Caki2 (cell line): ENCODE data around the gene COLEC12. TPM values are rescaled to one million over a fixed set of nuclear protein-coding genes. Genes with fewer than 3 reads are reported as not detected.

ENCODE experiments used
- DNase-seq: peaks from one replicate; pipeline ENCODE4 v3.0.0-alpha.2; 2015; ENCODE audit warnings: low read depth
- in situ Hi-C: cut with HindIII; loops from 2 replicates; pipeline ENCODE4 v1.10.0; 2016; ENCODE audit warnings: low sequenced_read_pairs, low pct_unique_long_range_greater_than_20kb, mixed read lengths
- total RNA-seq: library from RNA; depleted of rRNA; stranded (reverse); fragments of >200 nt; shearing (Covaris generic); gene quantifications from 2 replicates; pipeline ENCODE4 v1.2.3, GENCODE V29; 2014; ENCODE audit warnings: low replicate concordance

Gene COLEC12
- total RNA-seq, 1 experiment from 2014 or later = 0.57 TPM

- DNase-seq = no peak
- in situ Hi-C loops = no loop called here
These were observed 15.6 kb downstream of the COLEC12 start for GRCh38 chr18:484749-485464.

GRCh38 chr18:478681-479080, 21.8 kb downstream of the COLEC12 start:
- no peak for DNase-seq
- in situ Hi-C loops = no loop called here

GRCh38 chr18:477565-477964, 22.9 kb downstream of the COLEC12 start:
- no peak for DNase-seq
- in situ Hi-C loops = no loop called here

GRCh38 chr18:476251-476664, 24.2 kb downstream of the COLEC12 start:
- no peak for DNase-seq
- in situ Hi-C loops = no loop called here

GRCh38 chr18:475202-476031, 25.1 kb downstream of the COLEC12 start:
- in situ Hi-C loops = no loop called here

GRCh38 chr18:474416-474815, 26.1 kb downstream of the COLEC12 start:
- in situ Hi-C loops = no loop called here
- no peak for DNase-seq

More at GRCh38 chr18:475202-476031, 25.1 kb downstream of the COLEC12 start:
- DNase-seq = peak; percentile 22

- in situ Hi-C loops = no loop called here
- no peak for DNase-seq
These were observed 26.7 kb downstream of the COLEC12 start for GRCh38 chr18:473802-474201.

- in situ Hi-C loops = no loop called here
- DNase-seq = no peak
These were observed 28.8 kb downstream of the COLEC12 start for GRCh38 chr18:471716-472115.

- DNase-seq = no peak
- in situ Hi-C loops = no loop called here
These were observed 29.6 kb downstream of the COLEC12 start for GRCh38 chr18:470661-471501.

- peak; percentile 35 for DNase-seq
- in situ Hi-C loops = no loop called here
These were observed 31.3 kb downstream of the COLEC12 start for GRCh38 chr18:468955-469790.

- in situ Hi-C loops = no loop called here
- no peak for DNase-seq
These were observed 36.5 kb downstream of the COLEC12 start for GRCh38 chr18:463827-464541.

- no peak for DNase-seq
- in situ Hi-C loops = no loop called here
These were observed 37.1 kb downstream of the COLEC12 start for GRCh38 chr18:463403-463802.

GRCh38 chr18:461762-462161, 38.7 kb downstream of the COLEC12 start:
- no peak for DNase-seq
- in situ Hi-C loops = no loop called here

- no peak for DNase-seq
- in situ Hi-C loops = no loop called here
These were observed 39.7 kb downstream of the COLEC12 start for GRCh38 chr18:460791-461190.

- in situ Hi-C loops = no loop called here
- DNase-seq = no peak
These were observed 40.5 kb downstream of the COLEC12 start for GRCh38 chr18:459814-460593.

GRCh38 chr18:457521-458412, 42.7 kb downstream of the COLEC12 start:
- no peak for DNase-seq
- in situ Hi-C loops = no loop called here
